HS-5 (cell line): ENCODE measurements around the gene PMM1.
"Not testable (repeated sequence)": the region's sequence is repeated elsewhere in the genome, so short reads cannot be mapped to it uniquely, and the experiment has no call there.

ENCODE experiments used
- DNase-seq: peaks from one replicate; pipeline ENCODE4 v3.0.0-alpha.2; 2012; ENCODE audit warnings: low read depth

The PMM1 gene

GRCh38 chr22:41563051-41563711, 26.5 kb downstream of the PMM1 start:
- peak; percentile 68 for DNase-seq

GRCh38 chr22:41562461-41562860, 27.2 kb downstream of the PMM1 start:
- no peak for DNase-seq

GRCh38 chr22:41561788-41562187, 27.9 kb downstream of the PMM1 start:
- DNase-seq: no peak

- no peak for DNase-seq
Measured at GRCh38 chr22:41561335-41561734, 28.3 kb downstream of the PMM1 start.

- DNase-seq: no peak
Measured at GRCh38 chr22:41560095-41560471, 29.6 kb downstream of the PMM1 start.

- DNase-seq: not testable (repeated sequence)
Measured at GRCh38 chr22:41558241-41558630, 31.4 kb downstream of the PMM1 start.

- no peak for DNase-seq
Measured at GRCh38 chr22:41557401-41558240, 32.0 kb downstream of the PMM1 start.

GRCh38 chr22:41556561-41556960, 33.1 kb downstream of the PMM1 start:
- no peak for DNase-seq

- no peak for DNase-seq
Measured at GRCh38 chr22:41555325-41555982, 34.2 kb downstream of the PMM1 start.

- no peak for DNase-seq
Measured at GRCh38 chr22:41551877-41552582, 37.6 kb downstream of the PMM1 start.

GRCh38 chr22:41550952-41551491, 38.6 kb downstream of the PMM1 start:
- DNase-seq: no peak

- no peak for DNase-seq
Measured at GRCh38 chr22:41548830-41549211, 40.8 kb downstream of the PMM1 start.

- no peak for DNase-seq
Measured at GRCh38 chr22:41544671-41545476, 44.8 kb downstream of the PMM1 start.

GRCh38 chr22:41543854-41544670, 45.6 kb downstream of the PMM1 start, which contains the start of gene POLR3H:
Gene POLR3H (minus strand): TSS chr22:41544470. CDS start chr22:41544101, 369 bp downstream.
- peak; percentile 79 for DNase-seq

GRCh38 chr22:41542224-41542623, 47.4 kb downstream of the PMM1 start:
- no peak for DNase-seq

- no peak for DNase-seq
Measured at GRCh38 chr22:41541484-41541883, 48.2 kb downstream of the PMM1 start.

- DNase-seq: no peak
Measured at GRCh38 chr22:41540365-41540764, 49.3 kb downstream of the PMM1 start.

GRCh38 chr22:41540006-41540315, 49.7 kb downstream of the PMM1 start:
- no peak for DNase-seq

GRCh38 chr22:41539146-41540005, 50.3 kb downstream of the PMM1 start:
- no peak for DNase-seq
